Measurements from ENCODE around the gene SNRNP70. TPM values are rescaled to one million over a fixed set of nuclear protein-coding genes. Genes with fewer than 3 reads are reported as not detected.
A peak's percentile ranks its signal among the peaks of the same experiment; 100 is the strongest.

The SNRNP70 gene
- total and polyA plus RNA-seq, 2 of the 13 experiments (the other 11 are each of a cell fraction or from before 2014, with no cell fraction given): 150 to 210 TPM

DNA sequence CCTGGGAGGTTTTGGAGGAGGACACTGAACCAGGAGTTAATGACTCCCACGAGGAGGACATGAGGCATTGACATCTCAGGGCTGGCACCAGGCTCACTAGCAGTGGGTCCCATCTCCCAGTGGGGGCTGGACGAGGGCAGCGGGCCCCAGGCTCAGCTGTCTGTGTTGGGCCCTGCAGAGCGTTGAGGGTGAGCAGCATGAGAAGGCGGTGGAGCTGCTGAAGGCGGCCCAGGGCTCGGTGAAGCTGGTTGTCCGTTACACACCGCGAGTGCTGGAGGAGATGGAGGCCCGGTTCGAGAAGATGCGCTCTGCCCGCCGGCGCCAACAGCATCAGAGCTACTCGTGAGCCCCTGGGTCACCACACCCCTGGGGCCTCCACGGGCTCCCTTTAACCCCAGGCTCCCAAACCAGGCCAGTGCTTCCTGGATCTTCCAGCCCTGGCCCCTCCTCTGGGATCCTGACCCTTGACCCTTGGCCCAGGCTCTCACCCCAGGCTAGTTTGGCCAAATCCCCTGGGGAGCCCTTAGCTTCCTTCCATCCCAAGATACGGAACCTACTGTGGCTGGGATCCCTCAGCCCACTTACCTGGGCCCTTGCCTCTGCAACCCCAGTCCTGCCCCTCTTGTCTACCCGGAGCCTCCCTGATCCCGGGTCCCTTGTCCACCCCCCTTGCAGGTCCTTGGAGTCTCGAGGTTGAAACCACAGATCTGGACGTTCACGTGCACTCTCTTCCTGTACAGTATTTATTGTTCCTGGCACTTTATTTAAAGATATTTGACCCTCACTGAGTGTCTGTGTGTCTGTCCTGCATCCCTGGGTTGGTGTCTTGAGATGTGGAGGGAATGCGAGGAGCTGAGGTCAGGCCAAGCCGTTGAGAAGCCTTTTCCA, 32.7 kb downstream of the SNRNP70 start (continued):
- TF ChIP-seq, protein P1, sequence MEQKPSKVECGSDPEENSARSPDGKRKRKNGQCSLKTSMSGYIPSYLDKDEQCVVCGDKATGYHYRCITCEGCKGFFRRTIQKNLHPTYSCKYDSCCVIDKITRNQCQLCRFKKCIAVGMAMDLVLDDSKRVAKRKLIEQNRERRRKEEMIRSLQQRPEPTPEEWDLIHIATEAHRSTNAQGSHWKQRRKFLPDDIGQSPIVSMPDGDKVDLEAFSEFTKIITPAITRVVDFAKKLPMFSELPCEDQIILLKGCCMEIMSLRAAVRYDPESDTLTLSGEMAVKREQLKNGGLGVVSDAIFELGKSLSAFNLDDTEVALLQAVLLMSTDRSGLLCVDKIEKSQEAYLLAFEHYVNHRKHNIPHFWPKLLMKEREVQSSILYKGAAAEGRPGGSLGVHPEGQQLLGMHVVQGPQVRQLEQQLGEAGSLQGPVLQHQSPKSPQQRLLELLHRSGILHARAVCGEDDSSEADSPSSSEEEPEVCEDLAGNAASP (CRISPR knock-in tag; IDR thresholded peaks at IDR 0.05; ENCODE audit: borderline replicate concordance): no peak
- TF ChIP-seq ZKSCAN1 (IDR thresholded peaks at IDR 0.05; ENCODE audit: low read length) (no peak), ZNF660 (CRISPR knock-in tag; IDR thresholded peaks at IDR 0.05; ENCODE audit: borderline replicate concordance, low read depth) (no peak), PCBP2 (optimal IDR thresholded peaks at IDR 0.05; ENCODE audit: low read depth, low read length, poor library complexity, severe bottlenecking) (no peak), TCF12 (IDR thresholded peaks at IDR 0.05) (no peak), TCF12 (CRISPR knock-in tag; IDR thresholded peaks at IDR 0.05) (no peak), LCORL (IDR thresholded peaks at IDR 0.05) (no peak), LCORL (CRISPR knock-in tag; IDR thresholded peaks at IDR 0.05) (0 out of 2 replicates have a peak, but pooled peaks have one; percentile 31), ZNF530 (CRISPR knock-in tag; IDR thresholded peaks at IDR 0.05; ENCODE audit: low read depth) (no peak), ZMYM4 (CRISPR knock-in tag; IDR thresholded peaks at IDR 0.05) (no peak), ZNF605 (CRISPR knock-in tag; IDR thresholded peaks at IDR 0.05) (0 out of 2 replicates have a peak, but pooled peaks have one; percentile 9), WIZ (CRISPR knock-in tag; IDR thresholded peaks at IDR 0.05) (no peak), ZNF550 (CRISPR knock-in tag; IDR thresholded peaks at IDR 0.05; ENCODE audit: borderline replicate concordance) (0 out of 2 replicates have a peak, but pooled peaks have one; percentile 7), ZNF251 (CRISPR knock-in tag; IDR thresholded peaks at IDR 0.05) (no peak), MIER3 (CRISPR knock-in tag; IDR thresholded peaks at IDR 0.05; ENCODE audit: borderline replicate concordance) (0 out of 2 replicates have a peak, but pooled peaks have one; percentile 0), IRF2 (CRISPR knock-in tag; IDR thresholded peaks at IDR 0.05) (no peak), ZNF589 (CRISPR knock-in tag; conservative IDR thresholded peaks at IDR 0.05) (no peak), IKZF1 (IDR thresholded peaks at IDR 0.05) (no peak), ZNF564 (CRISPR knock-in tag; IDR thresholded peaks at IDR 0.05) (no peak), STAT5B (CRISPR knock-in tag; IDR thresholded peaks at IDR 0.05) (no peak)
- TF ChIP-seq, protein P2, sequence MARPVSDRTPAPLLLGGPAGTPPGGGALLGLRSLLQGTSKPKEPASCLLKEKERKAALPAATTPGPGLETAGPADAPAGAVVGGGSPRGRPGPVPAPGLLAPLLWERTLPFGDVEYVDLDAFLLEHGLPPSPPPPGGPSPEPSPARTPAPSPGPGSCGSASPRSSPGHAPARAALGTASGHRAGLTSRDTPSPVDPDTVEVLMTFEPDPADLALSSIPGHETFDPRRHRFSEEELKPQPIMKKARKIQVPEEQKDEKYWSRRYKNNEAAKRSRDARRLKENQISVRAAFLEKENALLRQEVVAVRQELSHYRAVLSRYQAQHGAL (CRISPR knock-in tag; IDR thresholded peaks at IDR 0.05; ENCODE audit: not compliant biosample characterization): peak; percentile 11
- TF ChIP-seq, protein P3, sequence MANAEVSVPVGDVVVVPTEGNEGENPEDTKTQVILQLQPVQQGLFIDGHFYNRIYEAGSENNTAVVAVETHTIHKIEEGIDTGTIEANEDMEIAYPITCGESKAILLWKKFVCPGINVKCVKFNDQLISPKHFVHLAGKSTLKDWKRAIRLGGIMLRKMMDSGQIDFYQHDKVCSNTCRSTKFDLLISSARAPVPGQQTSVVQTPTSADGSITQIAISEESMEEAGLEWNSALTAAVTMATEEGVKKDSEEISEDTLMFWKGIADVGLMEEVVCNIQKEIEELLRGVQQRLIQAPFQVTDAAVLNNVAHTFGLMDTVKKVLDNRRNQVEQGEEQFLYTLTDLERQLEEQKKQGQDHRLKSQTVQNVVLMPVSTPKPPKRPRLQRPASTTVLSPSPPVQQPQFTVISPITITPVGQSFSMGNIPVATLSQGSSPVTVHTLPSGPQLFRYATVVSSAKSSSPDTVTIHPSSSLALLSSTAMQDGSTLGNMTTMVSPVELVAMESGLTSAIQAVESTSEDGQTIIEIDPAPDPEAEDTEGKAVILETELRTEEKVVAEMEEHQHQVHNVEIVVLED (CRISPR knock-in tag; IDR thresholded peaks at IDR 0.05; ENCODE audit: borderline replicate concordance): no peak
- TF ChIP-seq, protein P4, sequence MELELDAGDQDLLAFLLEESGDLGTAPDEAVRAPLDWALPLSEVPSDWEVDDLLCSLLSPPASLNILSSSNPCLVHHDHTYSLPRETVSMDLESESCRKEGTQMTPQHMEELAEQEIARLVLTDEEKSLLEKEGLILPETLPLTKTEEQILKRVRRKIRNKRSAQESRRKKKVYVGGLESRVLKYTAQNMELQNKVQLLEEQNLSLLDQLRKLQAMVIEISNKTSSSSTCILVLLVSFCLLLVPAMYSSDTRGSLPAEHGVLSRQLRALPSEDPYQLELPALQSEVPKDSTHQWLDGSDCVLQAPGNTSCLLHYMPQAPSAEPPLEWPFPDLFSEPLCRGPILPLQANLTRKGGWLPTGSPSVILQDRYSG (CRISPR knock-in tag; IDR thresholded peaks at IDR 0.05): no peak
- TF ChIP-seq, protein P5, sequence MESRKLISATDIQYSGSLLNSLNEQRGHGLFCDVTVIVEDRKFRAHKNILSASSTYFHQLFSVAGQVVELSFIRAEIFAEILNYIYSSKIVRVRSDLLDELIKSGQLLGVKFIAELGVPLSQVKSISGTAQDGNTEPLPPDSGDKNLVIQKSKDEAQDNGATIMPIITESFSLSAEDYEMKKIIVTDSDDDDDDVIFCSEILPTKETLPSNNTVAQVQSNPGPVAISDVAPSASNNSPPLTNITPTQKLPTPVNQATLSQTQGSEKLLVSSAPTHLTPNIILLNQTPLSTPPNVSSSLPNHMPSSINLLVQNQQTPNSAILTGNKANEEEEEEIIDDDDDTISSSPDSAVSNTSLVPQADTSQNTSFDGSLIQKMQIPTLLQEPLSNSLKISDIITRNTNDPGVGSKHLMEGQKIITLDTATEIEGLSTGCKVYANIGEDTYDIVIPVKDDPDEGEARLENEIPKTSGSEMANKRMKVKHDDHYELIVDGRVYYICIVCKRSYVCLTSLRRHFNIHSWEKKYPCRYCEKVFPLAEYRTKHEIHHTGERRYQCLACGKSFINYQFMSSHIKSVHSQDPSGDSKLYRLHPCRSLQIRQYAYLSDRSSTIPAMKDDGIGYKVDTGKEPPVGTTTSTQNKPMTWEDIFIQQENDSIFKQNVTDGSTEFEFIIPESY (CRISPR knock-in tag; IDR thresholded peaks at IDR 0.05): 0 out of 2 replicates have a peak, but pooled peaks have one; percentile 17
